ENCODE results near the gene KATNAL1.

KATNAL1 gene

DNA sequence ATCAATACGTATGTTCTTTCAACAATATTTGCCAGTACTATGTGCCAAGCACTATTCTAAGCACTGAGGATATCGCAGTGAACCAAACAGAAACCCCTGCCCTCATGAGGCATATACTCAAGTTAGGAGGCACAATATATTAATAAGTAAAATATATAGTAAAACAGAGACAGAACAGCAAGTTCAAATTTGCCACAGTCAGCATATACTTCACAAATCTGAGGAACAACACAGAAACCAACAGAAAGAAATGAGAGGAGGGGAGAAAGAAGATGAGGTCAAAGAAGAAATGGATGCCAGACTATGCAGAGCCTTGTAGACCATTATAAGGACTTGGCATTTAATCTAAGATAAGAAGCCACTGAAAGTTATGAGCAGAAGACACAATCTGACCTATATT lies 59.9 kb downstream of the KATNAL1 start:
- no peak for DNase-seq
- no peak overlapping the region for H3K4me3 ChIP-seq (ENCODE audit: low read depth, low read length)
- H3K27me3 ChIP-seq (ENCODE audit: insufficient read depth, low read depth, severe bottlenecking): no peaks in the 10 kb centered on the region
- TF ChIP-seq, protein P1, sequence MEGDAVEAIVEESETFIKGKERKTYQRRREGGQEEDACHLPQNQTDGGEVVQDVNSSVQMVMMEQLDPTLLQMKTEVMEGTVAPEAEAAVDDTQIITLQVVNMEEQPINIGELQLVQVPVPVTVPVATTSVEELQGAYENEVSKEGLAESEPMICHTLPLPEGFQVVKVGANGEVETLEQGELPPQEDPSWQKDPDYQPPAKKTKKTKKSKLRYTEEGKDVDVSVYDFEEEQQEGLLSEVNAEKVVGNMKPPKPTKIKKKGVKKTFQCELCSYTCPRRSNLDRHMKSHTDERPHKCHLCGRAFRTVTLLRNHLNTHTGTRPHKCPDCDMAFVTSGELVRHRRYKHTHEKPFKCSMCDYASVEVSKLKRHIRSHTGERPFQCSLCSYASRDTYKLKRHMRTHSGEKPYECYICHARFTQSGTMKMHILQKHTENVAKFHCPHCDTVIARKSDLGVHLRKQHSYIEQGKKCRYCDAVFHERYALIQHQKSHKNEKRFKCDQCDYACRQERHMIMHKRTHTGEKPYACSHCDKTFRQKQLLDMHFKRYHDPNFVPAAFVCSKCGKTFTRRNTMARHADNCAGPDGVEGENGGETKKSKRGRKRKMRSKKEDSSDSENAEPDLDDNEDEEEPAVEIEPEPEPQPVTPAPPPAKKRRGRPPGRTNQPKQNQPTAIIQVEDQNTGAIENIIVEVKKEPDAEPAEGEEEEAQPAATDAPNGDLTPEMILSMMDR (IDR thresholded peaks at IDR 0.05; ENCODE audit: low read depth, low read length): no peak
- H3K9me3 ChIP-seq (ENCODE audit: severe bottlenecking): no peaks in the 10 kb centered on the region
- no peak overlapping the region for H3K27ac ChIP-seq
- no peaks in the 10 kb centered on the region for H3K36me3 ChIP-seq

DNA sequence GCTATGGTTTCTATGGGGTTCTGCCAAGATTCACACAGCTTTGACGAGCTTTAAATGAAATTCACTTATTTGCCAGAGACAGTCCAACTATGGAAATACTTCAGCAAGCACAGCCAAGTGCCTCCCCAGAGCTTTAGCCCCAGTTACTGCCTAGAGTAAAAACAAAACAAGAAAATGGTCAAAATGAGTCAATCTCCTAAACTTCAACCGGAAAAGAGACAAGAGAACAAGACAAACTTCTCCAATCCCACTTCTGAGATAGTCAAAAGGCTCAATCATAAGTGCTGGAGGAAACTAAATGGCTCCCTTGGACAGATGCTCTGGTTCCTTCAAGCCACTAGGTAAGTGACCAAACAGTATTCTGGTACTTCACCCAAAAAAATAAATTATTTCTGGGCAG lies 65.8 kb downstream of the KATNAL1 start:
- Histone ChIP-seq H3K27ac (no peak overlapping the region), H3K9me3 (ENCODE audit: severe bottlenecking) (no peaks in the 10 kb centered on the region), H3K27me3 (ENCODE audit: insufficient read depth, low read depth, severe bottlenecking) (no peaks in the 10 kb centered on the region), H3K4me3 (ENCODE audit: low read depth, low read length) (no peak overlapping the region), H3K36me3 (no peaks in the 10 kb centered on the region)
- TF ChIP-seq, protein P1 (IDR thresholded peaks at IDR 0.05; ENCODE audit: low read depth, low read length): no peak
- no peak for DNase-seq

DNA sequence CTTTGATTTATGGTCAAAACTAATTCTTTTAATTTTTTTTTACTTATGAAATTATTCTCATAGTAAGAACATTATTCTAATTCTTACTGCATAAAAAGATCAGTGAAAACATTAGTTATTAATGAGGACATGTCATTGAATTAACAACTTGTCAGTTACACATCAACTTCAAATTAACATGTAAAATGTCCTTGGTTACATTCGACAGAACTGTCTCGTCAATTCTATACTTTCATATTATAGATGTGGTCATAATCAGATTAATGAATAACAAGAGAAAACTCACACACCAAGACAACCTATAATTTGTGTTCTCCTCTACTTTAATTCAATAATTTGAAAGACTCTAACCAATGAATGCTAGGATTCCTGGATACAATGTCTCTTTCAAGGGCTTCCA lies 66.7 kb downstream of the KATNAL1 start:
- TF ChIP-seq, protein P1 (IDR thresholded peaks at IDR 0.05; ENCODE audit: low read depth, low read length): no peak
- Histone ChIP-seq H3K27ac (no peak overlapping the region), H3K27me3 (ENCODE audit: insufficient read depth, low read depth, severe bottlenecking) (no peaks in the 10 kb centered on the region)

DNA sequence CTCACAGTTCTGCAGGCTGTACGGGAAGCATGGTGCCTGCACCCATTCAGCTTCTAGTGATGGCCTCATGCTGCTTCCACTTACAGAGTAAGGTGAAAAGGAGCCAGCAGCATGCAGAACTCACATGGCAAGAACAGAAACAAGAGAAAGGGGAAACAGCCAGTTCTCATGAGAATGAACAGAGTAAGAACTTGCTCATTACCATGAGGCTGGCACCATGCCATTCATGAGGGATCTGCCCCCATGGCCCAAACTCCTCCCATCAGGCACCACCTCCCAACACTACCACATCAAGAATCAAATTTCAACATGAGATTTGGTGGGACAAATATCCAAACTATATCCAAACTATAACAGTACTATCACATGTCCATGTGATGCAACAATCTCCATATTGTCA lies 72.1 kb downstream of the KATNAL1 start:
- DNase-seq: no peak
- Histone ChIP-seq H3K36me3 (no peaks in the 10 kb centered on the region; the same call in 1 of the 2 replicates), H3K27ac (no peak overlapping the region), H3K9me3 (ENCODE audit: severe bottlenecking) (no peaks in the 10 kb centered on the region), H3K27me3 (ENCODE audit: insufficient read depth, low read depth, severe bottlenecking) (no peaks in the 10 kb centered on the region), H3K4me3 (ENCODE audit: low read depth, low read length) (no peak overlapping the region)
- TF ChIP-seq, protein P1 (IDR thresholded peaks at IDR 0.05; ENCODE audit: low read depth, low read length): no peak

More for the DNA sequence above, 66.7 kb downstream of the KATNAL1 start:
- H3K4me3 ChIP-seq (ENCODE audit: low read depth, low read length): no peak overlapping the region
- H3K36me3 ChIP-seq: no peaks in the 10 kb centered on the region
- DNase-seq: no peak
- no peaks in the 10 kb centered on the region for H3K9me3 ChIP-seq (ENCODE audit: severe bottlenecking)

DNA sequence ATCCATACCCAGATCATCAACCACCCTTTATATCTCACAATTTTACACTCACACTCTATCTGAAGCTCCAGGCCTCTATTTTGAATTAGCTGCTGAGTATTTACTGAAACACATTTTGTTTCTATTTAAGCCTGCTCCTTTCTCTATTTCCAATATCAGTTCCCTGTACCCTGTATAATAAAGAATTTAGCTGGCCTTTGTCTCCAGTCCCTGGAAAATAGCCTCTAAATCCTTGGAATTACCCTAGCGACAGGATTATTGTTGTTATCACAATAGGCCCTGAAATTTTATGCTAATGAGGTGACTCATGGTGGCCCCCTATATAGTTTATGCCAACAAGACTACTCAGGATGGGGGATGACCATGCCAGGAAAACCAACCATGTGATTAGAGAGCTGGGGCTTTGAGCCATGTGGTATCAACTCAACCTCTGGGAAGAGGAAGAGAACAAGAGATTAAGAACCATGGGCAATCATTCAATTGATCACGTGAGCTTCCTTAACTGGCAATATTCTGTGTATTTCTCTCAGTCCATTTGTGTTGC lies 72.7 kb downstream of the KATNAL1 start:
- DNase-seq: no peak
- no peak overlapping the region for H3K4me3 ChIP-seq (ENCODE audit: low read depth, low read length)
- no peaks in the 10 kb centered on the region for H3K27me3 ChIP-seq (ENCODE audit: insufficient read depth, low read depth, severe bottlenecking)
- H3K36me3 ChIP-seq: no peaks in the 10 kb centered on the region; the same call in 1 of the 2 replicates
- no peak overlapping the region for H3K27ac ChIP-seq
- H3K9me3 ChIP-seq (ENCODE audit: severe bottlenecking): no peaks in the 10 kb centered on the region
- TF ChIP-seq, protein P1 (IDR thresholded peaks at IDR 0.05; ENCODE audit: low read depth, low read length): no peak

DNA sequence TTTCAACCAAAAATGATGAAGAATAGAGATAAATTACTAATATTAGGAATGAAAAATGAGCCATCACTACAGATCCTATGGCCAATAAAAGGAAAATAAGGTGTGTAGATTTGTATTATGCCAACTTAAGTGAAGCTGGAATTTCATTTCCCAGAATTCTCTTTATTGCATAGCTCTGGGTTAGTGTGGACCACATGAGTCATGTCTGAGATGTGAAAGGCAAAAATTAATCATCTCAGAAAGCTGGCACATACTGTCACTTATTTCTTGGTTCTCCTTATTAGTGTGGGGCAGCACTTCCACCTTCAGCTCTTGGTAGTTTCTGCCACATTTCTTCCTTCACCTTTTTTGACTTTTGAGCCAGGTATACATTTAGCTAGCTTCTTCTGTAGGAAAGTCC lies 82.6 kb downstream of the KATNAL1 start:
- H3K36me3 ChIP-seq: peaks cover 4% of the 10 kb centered on the region; the same call in 1 of the 2 replicates
- H3K27ac ChIP-seq: no peak overlapping the region
- H3K9me3 ChIP-seq (ENCODE audit: severe bottlenecking): no peaks in the 10 kb centered on the region
- H3K27me3 ChIP-seq (ENCODE audit: insufficient read depth, low read depth, severe bottlenecking): no peaks in the 10 kb centered on the region
- TF ChIP-seq, protein P1 (IDR thresholded peaks at IDR 0.05; ENCODE audit: low read depth, low read length): no peak
- H3K4me3 ChIP-seq (ENCODE audit: low read depth, low read length): no peak overlapping the region
- DNase-seq: no peak
